NOMO-1 treated with dmso at 0.1 percent for 144 hours (cell line): ENCODE measurements around the gene RCAN3.
"Not testable (repeated sequence)": the region's sequence is repeated elsewhere in the genome, so short reads cannot be mapped to it uniquely, and the experiment has no call there.

Source experiments
- DNase-seq: peaks from one replicate; lab custom pipeline; 2025; ENCODE audit not compliant: unreplicated experiment; lab: John Stamatoyannopoulos, UW

The RCAN3 gene

GRCh38 chr1:24484199-24484598 is 18.4 kb upstream of the RCAN3 start:
- no peak for DNase-seq

GRCh38 chr1:24486331-24487065 is 16.1 kb upstream of the RCAN3 start:
- DNase-seq: no peak

- DNase-seq: no peak
Measured at GRCh38 chr1:24487455-24487854, 15.2 kb upstream of the RCAN3 start.

DNA sequence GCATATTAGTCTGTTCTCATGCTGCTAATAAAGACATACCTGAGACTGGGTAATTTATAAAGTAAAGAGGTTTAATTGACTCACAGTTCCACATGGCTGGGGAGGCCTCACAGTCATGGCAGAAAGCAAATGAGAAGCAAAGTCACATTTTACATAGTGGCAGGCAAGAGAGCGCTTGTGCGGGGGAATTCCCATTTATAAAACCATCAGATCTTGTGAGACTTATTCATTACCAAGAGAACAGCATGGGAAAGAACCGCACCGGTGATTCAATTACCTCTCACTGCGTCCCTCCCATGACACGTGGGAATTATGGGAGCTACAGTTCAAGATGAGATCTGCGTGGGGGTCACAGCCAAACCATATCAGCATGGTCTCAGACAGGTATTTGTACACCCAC is 14.5 kb upstream of the RCAN3 start:
- not testable (repeated sequence) for DNase-seq

DNA sequence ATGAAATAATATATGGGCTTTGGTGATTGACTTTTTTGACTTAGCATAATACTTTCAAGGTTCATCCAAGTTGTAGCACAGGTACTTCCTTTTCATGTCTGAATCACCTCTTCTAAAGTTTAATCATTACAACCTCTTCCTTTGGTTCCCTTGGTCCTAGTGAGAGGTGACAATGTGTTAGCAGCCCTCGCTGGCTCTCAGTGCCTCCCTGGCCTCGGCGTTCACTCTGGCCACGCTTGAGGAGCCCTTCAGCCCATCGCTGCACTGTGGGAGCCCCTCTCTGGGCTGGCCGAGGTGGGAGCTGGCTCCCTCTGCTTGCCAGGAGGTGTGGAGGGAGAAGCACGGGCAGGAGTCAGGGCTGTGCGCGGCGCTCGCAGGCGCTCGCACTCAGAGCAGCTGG is 13.0 kb upstream of the RCAN3 start:
- no peak for DNase-seq

- DNase-seq: no peak
Measured at GRCh38 chr1:24490101-24490781, 12.4 kb upstream of the RCAN3 start.

GRCh38 chr1:24491577-24492360 is 10.9 kb upstream of the RCAN3 start:
- no peak for DNase-seq

- DNase-seq: not testable (repeated sequence)
Measured at GRCh38 chr1:24492935-24493334, 9.7 kb upstream of the RCAN3 start.

DNA sequence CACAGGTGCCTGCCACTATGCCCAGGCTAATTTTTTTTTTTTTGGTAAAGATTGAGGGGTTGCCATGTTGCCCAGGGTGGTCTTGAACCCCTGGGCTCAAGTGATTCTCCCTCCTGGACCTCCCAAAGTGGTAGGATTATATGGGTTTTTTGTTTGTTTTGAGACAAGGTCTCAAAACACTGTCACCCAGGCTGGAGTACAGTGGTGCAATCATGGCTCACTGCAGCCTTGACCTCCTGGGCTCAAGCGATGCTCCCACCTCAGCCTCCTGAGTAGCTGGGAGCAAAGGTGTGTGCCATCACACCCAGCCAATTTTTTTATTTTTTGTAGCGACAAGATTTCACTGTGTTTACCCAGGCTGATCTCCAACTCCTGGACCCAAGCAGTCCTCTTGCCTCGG is 8.9 kb upstream of the RCAN3 start:
- DNase-seq: no peak

GRCh38 chr1:24498589-24498988 is 4.0 kb upstream of the RCAN3 start:
- no peak for DNase-seq

GRCh38 chr1:24500448-24501048 is 2.1 kb upstream of the RCAN3 start:
- DNase-seq: no peak

GRCh38 chr1:24501371-24502064 is 1.1 kb upstream of the RCAN3 start:
- DNase-seq: peak; percentile 79

DNA sequence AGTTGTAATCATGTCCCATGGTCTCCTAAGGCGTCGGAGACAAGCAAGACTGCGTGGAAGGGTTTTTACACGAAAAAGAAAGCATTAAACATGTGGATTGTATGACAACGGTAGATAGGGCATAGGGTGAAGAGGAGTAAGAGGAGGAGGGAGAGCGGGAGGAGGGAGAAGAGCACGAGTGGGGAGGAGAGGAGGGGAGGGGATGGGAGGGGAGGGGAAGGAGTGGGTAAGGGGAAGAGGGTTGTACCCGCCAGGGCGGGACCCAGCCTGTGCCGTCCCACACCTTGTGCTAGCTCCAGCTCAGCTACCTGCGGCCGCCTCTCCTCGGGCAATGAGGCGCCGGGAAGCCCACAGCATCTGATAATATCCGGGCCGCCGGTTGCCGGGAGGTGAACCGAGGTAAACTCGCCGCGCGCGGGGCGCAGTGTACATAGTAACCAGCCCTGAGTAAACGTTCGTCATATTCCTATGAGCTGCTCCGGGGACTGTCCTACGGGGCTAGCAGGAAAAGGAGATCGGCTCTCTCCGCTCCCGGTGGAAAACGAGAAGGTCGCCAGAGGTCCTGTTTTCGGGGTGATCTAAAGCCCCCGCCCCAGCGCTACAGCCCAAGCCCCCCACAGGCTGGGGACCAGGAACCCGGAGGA is 449 bp upstream of the RCAN3 start:
- peak; percentile 52 for DNase-seq

DNA sequence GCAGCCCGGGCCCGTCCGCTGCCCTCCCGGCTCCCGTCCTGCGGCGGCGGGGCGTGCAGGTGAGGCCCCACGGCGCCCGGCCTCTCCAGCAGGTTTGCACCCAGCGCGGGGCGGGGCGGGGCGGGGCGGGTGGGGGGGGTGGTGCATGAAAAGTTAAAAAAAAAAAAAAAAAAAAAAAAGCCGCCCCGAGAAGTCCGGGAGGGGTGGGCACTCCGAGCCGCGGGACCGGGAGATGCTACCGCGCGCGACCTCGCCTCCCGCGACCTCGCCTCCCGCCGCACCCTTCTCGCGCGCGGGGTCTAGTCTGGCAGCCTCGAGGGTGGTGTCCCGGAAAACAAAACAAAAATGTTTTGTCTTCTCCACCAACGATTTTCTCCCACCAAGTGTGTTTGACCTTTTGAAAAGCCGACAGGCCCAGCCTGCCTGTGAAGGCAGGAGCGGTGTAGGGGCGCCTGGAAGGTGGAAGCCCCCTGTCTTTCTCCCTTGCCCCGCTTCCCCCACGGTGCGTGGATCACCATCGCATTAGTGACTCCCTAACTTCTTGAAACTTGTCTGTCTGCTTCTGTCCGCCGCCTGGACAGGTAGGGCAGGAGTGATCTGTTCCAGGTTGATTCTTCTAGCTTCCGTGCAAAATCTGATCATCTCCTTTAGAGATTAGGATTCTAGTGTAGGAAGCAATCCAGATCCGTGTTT is 569 bp downstream of the RCAN3 start:
- DNase-seq: no peak

- no peak for DNase-seq
Measured at GRCh38 chr1:24503870-24504523, 1.4 kb downstream of the RCAN3 start.

- DNase-seq: no peak
Measured at GRCh38 chr1:24504560-24504959, 1.9 kb downstream of the RCAN3 start.

DNA sequence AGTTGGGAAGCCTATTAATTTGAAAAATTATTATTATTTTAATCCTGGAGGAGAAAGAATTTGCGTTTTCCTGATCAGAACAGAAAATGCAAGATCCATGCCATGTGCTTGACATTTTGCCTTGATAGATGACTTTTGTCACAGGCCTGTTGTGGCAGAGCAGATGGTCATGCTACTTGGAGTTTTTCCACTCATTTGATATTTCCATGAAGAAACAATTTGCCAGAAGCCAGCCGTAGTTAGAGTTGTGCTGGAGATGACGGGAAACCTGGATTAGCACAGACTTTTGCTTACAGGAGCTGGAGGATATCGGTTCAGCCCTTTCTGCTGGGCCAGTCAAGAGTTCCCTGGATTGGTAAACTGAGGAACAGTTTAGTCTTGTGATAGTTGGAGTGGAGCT is 3.2 kb downstream of the RCAN3 start:
- no peak for DNase-seq

DNA sequence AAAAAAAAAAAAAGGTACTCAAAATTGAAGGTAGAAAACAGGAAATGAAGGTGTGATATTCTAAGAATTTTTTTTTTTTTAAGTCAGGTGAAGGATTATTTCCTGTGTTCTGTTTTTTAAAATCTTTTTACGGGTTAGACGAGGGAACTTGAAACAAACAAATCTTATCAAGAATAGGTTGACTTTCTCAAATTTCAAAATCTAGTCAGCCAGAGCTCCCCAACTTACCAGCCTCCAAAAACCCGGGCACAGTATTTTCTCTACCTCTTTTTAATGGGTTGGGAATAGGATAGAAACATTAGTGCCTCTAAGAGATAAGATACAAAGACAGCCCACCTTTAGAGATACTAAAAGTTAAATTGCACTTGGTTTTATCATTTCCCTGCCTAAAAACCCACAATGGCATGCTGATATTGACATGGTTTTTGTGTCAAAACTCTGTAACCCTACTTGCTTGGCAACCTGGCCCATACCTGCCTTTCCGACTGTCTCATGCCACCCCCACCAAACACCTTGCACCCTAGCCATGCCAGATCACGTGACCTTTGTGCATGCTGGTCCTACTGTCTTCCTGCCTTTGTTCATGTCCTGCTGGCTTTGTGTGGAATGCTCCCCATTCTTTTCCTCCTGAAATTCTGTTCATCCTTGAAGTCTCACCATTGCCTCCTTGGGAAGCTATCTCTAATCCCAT is 4.2 kb downstream of the RCAN3 start:
- DNase-seq: no peak

DNA sequence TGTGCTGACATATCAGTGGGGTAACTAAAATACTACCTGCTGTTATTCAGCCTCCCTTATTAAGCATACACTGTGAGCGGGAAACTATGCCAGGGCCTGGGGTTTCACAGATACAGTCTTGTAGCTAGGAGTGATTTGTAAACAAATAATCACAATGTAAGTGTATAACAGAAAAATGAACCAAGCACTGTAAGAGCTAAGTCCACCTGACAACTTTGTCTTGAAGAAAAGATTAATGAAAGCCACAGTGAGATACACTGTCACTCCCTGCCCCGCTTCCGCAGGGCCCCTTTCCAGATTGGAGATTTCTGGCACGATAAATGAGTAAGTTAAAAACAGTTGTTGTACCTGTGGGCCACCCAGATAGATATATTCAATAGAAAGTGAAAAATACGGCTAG is 4.8 kb downstream of the RCAN3 start:
- no peak for DNase-seq
